OCI-LY1 (cell line): ENCODE measurements around the gene FBP2.

Source experiments
- H2AFZ ChIP-seq: fragments of 200-600 bp; sonication (generic), shearing (Covaris generic); 2 replicates; pipeline ENCODE4 v1.6.0; 2014; ENCODE audit warnings: antibody characterized with exemption, mild to moderate bottlenecking, low read length
- H3F3A ChIP-seq: fragments of 200-600 bp; sonication (generic), shearing (Covaris generic); 2 replicates; pipeline ENCODE4 v1.6.0; 2014; ENCODE audit warnings: mild to moderate bottlenecking, antibody characterized with exemption, low read length, moderate library complexity; ENCODE audit not compliant: insufficient read depth
- H3K27ac ChIP-seq: fragments of 200-600 bp; sonication (generic); 2 replicates; pipeline ENCODE4 v1.5.1; 2014; ENCODE audit warnings: low read length, mixed run types, mild to moderate bottlenecking, low read depth; ENCODE audit not compliant: poor library complexity, severe bottlenecking
- H3K27me3 ChIP-seq: fragments of 200-600 bp; sonication (generic); 2 replicates; pipeline ENCODE4 v1.6.0; 2014; ENCODE audit warnings: antibody characterized with exemption, mild to moderate bottlenecking, low read length, moderate library complexity; ENCODE audit not compliant: insufficient read depth
- H3K36me3 ChIP-seq: fragments of 200-600 bp; sonication (generic); 2 replicates; pipeline ENCODE4 v1.6.1; 2014; ENCODE audit warnings: mild to moderate bottlenecking, antibody characterized with exemption, low read length, moderate library complexity, mixed read lengths; ENCODE audit not compliant: insufficient read depth
- H3K4me1 ChIP-seq: fragments of 200-600 bp; sonication (generic); 2 replicates; pipeline ENCODE4 v1.5.1; 2014; ENCODE audit warnings: mild to moderate bottlenecking, low read length, moderate library complexity; ENCODE audit not compliant: insufficient read depth, severe bottlenecking
- H3K4me2 ChIP-seq: fragments of 200-600 bp; sonication (generic), shearing (Covaris generic); 2 replicates; pipeline ENCODE4 v1.6.1; 2014; ENCODE audit warnings: low read length
- H3K4me3 ChIP-seq: fragments of 200-600 bp; sonication (generic); 2 replicates; pipeline ENCODE4 v1.5.1; 2014; ENCODE audit warnings: low read length, low read depth, mild to moderate bottlenecking, mixed read lengths; ENCODE audit not compliant: poor library complexity, severe bottlenecking
- H3K79me2 ChIP-seq: fragments of 200-600 bp; shearing (Covaris generic); 2 replicates; pipeline ENCODE4 v1.6.1; 2016; ENCODE audit warnings: mixed run types, low read length, mixed read lengths; ENCODE audit not compliant: insufficient read depth
- H3K9ac ChIP-seq: fragments of 200-600 bp; sonication (generic), shearing (Covaris generic); 2 replicates; pipeline ENCODE4 v1.6.1; 2014; ENCODE audit warnings: mild to moderate bottlenecking, low read length, mixed read lengths
- H3K9me2 ChIP-seq: fragments of 200-600 bp; sonication (generic), shearing (Covaris generic); 2 replicates; pipeline ENCODE4 v1.6.1; 2014; ENCODE audit warnings: low read depth, mild to moderate bottlenecking, low read length, mixed read lengths
- H3K9me3 ChIP-seq: fragments of 200-600 bp; shearing (Covaris generic); 2 replicates; pipeline ENCODE4 v1.6.1; 2014; ENCODE audit warnings: low read length, mixed read lengths
- H4K20me1 ChIP-seq: fragments of 200-600 bp; sonication (generic), shearing (Covaris generic); 2 replicates; pipeline ENCODE4 v1.6.0; 2016; ENCODE audit warnings: mild to moderate bottlenecking, low read length; ENCODE audit not compliant: insufficient read depth
- CTCF ChIP-seq: fragments of 200-600 bp; sonication (generic), shearing (Covaris generic); IDR thresholded peaks from 2 replicates; pipeline ENCODE4 v1.5.1; 2017; ENCODE audit warnings: mild to moderate bottlenecking, antibody characterized with exemption, low read length, moderate library complexity, mixed read lengths
- EZH2 ChIP-seq: fragments of 200-600 bp; sonication (generic), shearing (Covaris generic); IDR thresholded peaks from 2 replicates; pipeline ENCODE4 v1.8.0; 2017; ENCODE audit warnings: borderline replicate concordance, mixed run types, mild to moderate bottlenecking, antibody characterized with exemption, low read length, moderate library complexity, mixed read lengths

FBP2 gene

GRCh38 chr9:94624629-94625028 is 31.0 kb upstream of the FBP2 start:
- H3K9me3 ChIP-seq = no peaks in the 10 kb centered on the region
- TF ChIP-seq EZH2 (no peak), CTCF (no peak)
- H3K27ac ChIP-seq = peak overlapping the region; percentile 23

GRCh38 chr9:94623253-94623652 is 29.6 kb upstream of the FBP2 start:
- Histone ChIP-seq H3K9me2 (no peaks in the 10 kb centered on the region), H3F3A (no peaks in the 10 kb centered on the region), H3K4me2 (no peak overlapping the region), H3K36me3 (no peaks in the 10 kb centered on the region), H4K20me1 (no peaks in the 10 kb centered on the region), H3K4me1 (peaks cover 7% of the 10 kb centered on the region), H3K79me2 (no peaks in the 10 kb centered on the region), H3K9ac (no peak overlapping the region), H3K4me3 (no peak overlapping the region), H3K27ac (no peak overlapping the region), H3K27me3 (no peaks in the 10 kb centered on the region), H3K9me3 (no peaks in the 10 kb centered on the region), H2AFZ (no peak overlapping the region)
- peak; percentile 72 for TF ChIP-seq CTCF
- no peak for TF ChIP-seq EZH2

More at GRCh38 chr9:94624629-94625028, 31.0 kb upstream of the FBP2 start:
- Histone ChIP-seq H3F3A (no peaks in the 10 kb centered on the region), H2AFZ (no peak overlapping the region), H3K36me3 (no peaks in the 10 kb centered on the region), H3K79me2 (no peaks in the 10 kb centered on the region), H3K4me2 (no peak overlapping the region), H4K20me1 (no peaks in the 10 kb centered on the region), H3K9ac (no peak overlapping the region), H3K4me1 (peaks cover 7% of the 10 kb centered on the region), H3K9me2 (no peaks in the 10 kb centered on the region), H3K4me3 (no peak overlapping the region), H3K27me3 (no peaks in the 10 kb centered on the region)

- no peak overlapping the region for H3K4me2 ChIP-seq
- H3K9me3 ChIP-seq = no peaks in the 10 kb centered on the region
- H2AFZ ChIP-seq = no peak overlapping the region
- H3K9me2 ChIP-seq = no peaks in the 10 kb centered on the region
- no peaks in the 10 kb centered on the region for H3K36me3 ChIP-seq
- no peaks in the 10 kb centered on the region for H3K79me2 ChIP-seq
- TF ChIP-seq CTCF (no peak), EZH2 (no peak)
- no peaks in the 10 kb centered on the region for H4K20me1 ChIP-seq
- H3K27ac ChIP-seq = no peak overlapping the region
- no peak overlapping the region for H3K4me3 ChIP-seq
- H3F3A ChIP-seq = no peaks in the 10 kb centered on the region
- H3K9ac ChIP-seq = no peak overlapping the region
- H3K27me3 ChIP-seq = no peaks in the 10 kb centered on the region
- peaks cover 7% of the 10 kb centered on the region for H3K4me1 ChIP-seq
Observed at GRCh38 chr9:94622087-94622800, 28.6 kb upstream of the FBP2 start.
